ENCODE measurements around the gene MEX3A. TPM values are rescaled to one million over a fixed set of nuclear protein-coding genes. Genes with fewer than 3 reads are reported as not detected.

Gene MEX3A
- total RNA-seq, 2 donors from 2014 or later = 1.6 to 3.7 TPM

- Histone ChIP-seq H3K4me1 (peaks cover 33% of the 10 kb centered on the region), H3K27me3 (no peaks in the 10 kb centered on the region), H3K9ac (ENCODE audit: low read depth in 2 of 2, low read length in 2 of 2) (peak overlapping the region; percentile 77 to 81), H3K36me3 (no peaks in the 10 kb centered on the region), H3K9me3 (no peaks in the 10 kb centered on the region), H3K4me3 (peak overlapping the region; percentile 35), H3K27ac (peak overlapping the region; percentile 94)
- TF ChIP-seq CTCF (IDR thresholded peaks at IDR 0.05) = no peak
- DNase-seq = peak; percentile 35
- intact Hi-C loops (cut with DNase I) = no loop called here
Measured at GRCh38 chr1:156106624-156107488, 24.6 kb upstream of the MEX3A start.

- Histone ChIP-seq H3K4me1 (peaks cover 38% of the 10 kb centered on the region), H3K9me3 (no peaks in the 10 kb centered on the region), H3K9ac (ENCODE audit: low read depth in 2 of 2, low read length in 2 of 2) (peak overlapping the region; percentile 77 to 89), H3K4me3 (peak overlapping the region; percentile 35), H3K27ac (peak overlapping the region; percentile 94), H3K36me3 (no peaks in the 10 kb centered on the region), H3K27me3 (no peaks in the 10 kb centered on the region)
- intact Hi-C loops (cut with DNase I) = no loop called here
- TF ChIP-seq CTCF (IDR thresholded peaks at IDR 0.05) = no peak
- peak; percentile 44 for DNase-seq
Measured at GRCh38 chr1:156104861-156105832, 22.9 kb upstream of the MEX3A start.

DNA sequence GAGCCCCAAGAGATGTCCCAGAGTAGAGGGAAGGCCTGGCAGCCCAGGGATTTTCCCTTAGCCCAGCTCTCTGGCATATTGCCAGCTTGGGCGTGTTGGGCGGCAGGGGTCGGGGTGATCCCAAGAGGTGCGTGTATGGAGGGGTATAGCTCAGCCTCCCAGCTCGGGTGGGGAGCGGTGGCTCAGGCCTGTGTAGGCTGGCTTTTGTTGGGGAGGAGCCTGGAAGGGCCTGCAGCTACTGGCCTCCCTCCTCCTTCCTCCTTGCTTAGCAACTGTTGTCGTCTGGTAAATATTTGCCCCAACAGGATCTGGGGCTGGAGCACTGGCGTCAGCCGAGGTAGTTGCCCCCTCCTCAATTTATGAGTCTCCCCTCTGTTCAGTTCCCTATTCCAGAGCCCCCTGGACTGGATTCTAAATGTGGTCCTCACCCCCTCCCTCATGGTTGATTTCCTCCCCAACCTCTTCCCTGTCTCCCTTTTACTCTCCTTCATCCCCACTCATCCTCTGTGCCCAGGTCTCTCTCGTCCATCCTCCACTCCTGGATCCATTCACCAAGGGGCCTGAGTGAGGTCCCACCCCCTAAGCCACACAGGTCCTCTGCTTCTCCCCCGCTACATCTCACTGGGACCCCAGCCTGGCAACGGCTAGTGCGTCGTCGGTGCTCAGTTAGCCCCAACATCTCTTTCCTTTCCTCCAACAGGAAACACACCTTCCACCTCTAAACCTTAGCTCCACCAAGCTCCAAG, 22.0 kb upstream of the MEX3A start:
- TF ChIP-seq CTCF (IDR thresholded peaks at IDR 0.05) = no peak
- Histone ChIP-seq H3K9me3 (no peaks in the 10 kb centered on the region), H3K4me1 (peaks cover 38% of the 10 kb centered on the region), H3K27ac (peak overlapping the region; percentile 94), H3K36me3 (no peaks in the 10 kb centered on the region), H3K4me3 (no peak overlapping the region), H3K27me3 (no peaks in the 10 kb centered on the region), H3K9ac (ENCODE audit: low read depth in 2 of 2, low read length in 2 of 2) (peak overlapping the region; percentile 68 to 89)
- peak; percentile 83 for DNase-seq
- intact Hi-C loops (cut with DNase I) = no loop called here

- intact Hi-C loops (cut with DNase I) = no loop called here
- no peak overlapping the region for H3K4me3 ChIP-seq
Measured at GRCh38 chr1:156103521-156103947, 21.3 kb upstream of the MEX3A start.

More at GRCh38 chr1:156103521-156103947, 21.3 kb upstream of the MEX3A start:
- Histone ChIP-seq H3K27ac (peak overlapping the region; percentile 94), H3K4me1 (peaks cover 38% of the 10 kb centered on the region), H3K9ac (ENCODE audit: low read depth in 2 of 2, low read length in 2 of 2) (peak overlapping the region; percentile 65 to 89), H3K9me3 (no peaks in the 10 kb centered on the region), H3K36me3 (no peaks in the 10 kb centered on the region), H3K27me3 (no peaks in the 10 kb centered on the region)
- no peak for TF ChIP-seq CTCF (IDR thresholded peaks at IDR 0.05)
- peak; percentile 65 for DNase-seq
